Gastrocnemius medialis (tissue), 4 donors: ENCODE measurements around the gene EDC4.

Experiments
- POLR2A ChIP-seq, 2 donors: fragments of 450-650 bp; IDR thresholded peaks; one replicate each; pipeline ENCODE4 v1.6.1; 2017; ENCODE audit warnings: antibody characterized with exemption in 2 of 2, mild to moderate bottlenecking in 2 of 2, moderate library complexity in 2 of 2
- TF ChIP-seq, protein P1 (sequence below), 5 experiments: fragments of 450-650 bp in 3 of 5; fragments of 200-600 bp in 2 of 5; sonication (generic) in 2 of 5; IDR thresholded peaks in 4 of 5; conservative IDR thresholded peaks in 1 of 5; 1 replicate in 4 of 5; 2 replicates in 1 of 5; pipeline ENCODE4 v1.5.1; 2016 to 2019; ENCODE audit warnings: antibody characterized with exemption in 5 of 5, mild to moderate bottlenecking in 3 of 5, moderate library complexity in 3 of 5

GRCh38 chr16:67833030-67833414 is 39.8 kb upstream of the EDC4 start:
- TF ChIP-seq, protein P1, sequence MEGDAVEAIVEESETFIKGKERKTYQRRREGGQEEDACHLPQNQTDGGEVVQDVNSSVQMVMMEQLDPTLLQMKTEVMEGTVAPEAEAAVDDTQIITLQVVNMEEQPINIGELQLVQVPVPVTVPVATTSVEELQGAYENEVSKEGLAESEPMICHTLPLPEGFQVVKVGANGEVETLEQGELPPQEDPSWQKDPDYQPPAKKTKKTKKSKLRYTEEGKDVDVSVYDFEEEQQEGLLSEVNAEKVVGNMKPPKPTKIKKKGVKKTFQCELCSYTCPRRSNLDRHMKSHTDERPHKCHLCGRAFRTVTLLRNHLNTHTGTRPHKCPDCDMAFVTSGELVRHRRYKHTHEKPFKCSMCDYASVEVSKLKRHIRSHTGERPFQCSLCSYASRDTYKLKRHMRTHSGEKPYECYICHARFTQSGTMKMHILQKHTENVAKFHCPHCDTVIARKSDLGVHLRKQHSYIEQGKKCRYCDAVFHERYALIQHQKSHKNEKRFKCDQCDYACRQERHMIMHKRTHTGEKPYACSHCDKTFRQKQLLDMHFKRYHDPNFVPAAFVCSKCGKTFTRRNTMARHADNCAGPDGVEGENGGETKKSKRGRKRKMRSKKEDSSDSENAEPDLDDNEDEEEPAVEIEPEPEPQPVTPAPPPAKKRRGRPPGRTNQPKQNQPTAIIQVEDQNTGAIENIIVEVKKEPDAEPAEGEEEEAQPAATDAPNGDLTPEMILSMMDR (IDR thresholded peaks at IDR 0.05 in 4 of 5, conservative IDR thresholded peaks at IDR 0.05 in 1 of 5), result no peak
- TF ChIP-seq POLR2A (IDR thresholded peaks at IDR 0.05), result no peak
